PC-3 (cell line): Measurements from ENCODE around the gene LRRC39. TPM values are rescaled to one million over a fixed set of nuclear protein-coding genes. Genes with fewer than 3 reads are reported as not detected.

Source experiments
- ATAC-seq: fragments of 200-7000 bp; cut with Tn5 transposase; 2 replicates; pipeline ENCODE4 v1.9.1; 2020; ENCODE audit warnings: mild to moderate bottlenecking, moderate library complexity
- BruUV-seq: library from RNA; stranded (reverse); fragments of 400-500 nt; replicated peaks from 2 replicates; lab custom pipeline; 2021; lab: Mats Ljungman, UMichigan
- CTCF ChIA-PET: fragments of 300-600 bp; sonication (Branson Sonifier 250); formaldehyde crosslinking; loops from one replicate; lab custom pipeline; 2022; ENCODE audit warnings: antibody characterized with exemption; lab: Charles Lee
- POLR2A ChIA-PET: fragments of 300-600 bp; sonication (Branson Sonifier 250); formaldehyde crosslinking; loops from one replicate; lab custom pipeline; 2022; ENCODE audit warnings: antibody characterized with exemption; ENCODE audit not compliant: unreplicated experiment; lab: Charles Lee
- DNase-seq: peaks from one replicate; pipeline ENCODE4 v3.0.0-alpha.2; 2015
- H2AFZ ChIP-seq: fragments of 300-600 bp; sonication (generic); 2 replicates; pipeline ENCODE4 v1.6.0; 2016; ENCODE audit warnings: antibody characterized with exemption, low read length
- H3F3A ChIP-seq: fragments of 300-600 bp; sonication (generic); one replicate; pipeline ENCODE4 v1.6.0; 2017; ENCODE audit warnings: antibody characterized with exemption, low read length, control low read depth, mild to moderate bottlenecking; ENCODE audit not compliant: unreplicated experiment
- H3K27ac ChIP-seq: fragments of 300-600 bp; sonication (generic); 2 replicates; pipeline ENCODE4 v1.5.1; 2016; ENCODE audit warnings: mild to moderate bottlenecking, low read length
- H3K27me3 ChIP-seq: fragments of 300-600 bp; sonication (generic); 2 replicates; pipeline ENCODE4 v1.6.1; 2016; ENCODE audit warnings: low read length, mixed read lengths
- H3K36me3 ChIP-seq: fragments of 300-600 bp; sonication (generic); 2 replicates; pipeline ENCODE4 v1.6.1; 2016; ENCODE audit warnings: low read depth, mixed run types, low read length, mixed read lengths
- H3K4me1 ChIP-seq: fragments of 300-600 bp; sonication (generic); 2 replicates; pipeline ENCODE4 v1.5.1; 2016; ENCODE audit warnings: low read length; ENCODE audit not compliant: insufficient read depth
- H3K4me2 ChIP-seq: fragments of 300-600 bp; sonication (generic); 2 replicates; pipeline ENCODE4 v1.6.0; 2016; ENCODE audit warnings: low read length
- H3K4me3 ChIP-seq: fragments of 300-600 bp; sonication (generic); 2 replicates; pipeline ENCODE4 v1.5.1; 2016; ENCODE audit warnings: mild to moderate bottlenecking, low read length, mixed read lengths
- H3K79me2 ChIP-seq: fragments of 300-600 bp; sonication (generic); 2 replicates; pipeline ENCODE4 v1.6.1; 2017; ENCODE audit warnings: low read length, mixed read lengths
- H3K9ac ChIP-seq: fragments of 300-600 bp; sonication (generic); 2 replicates; pipeline ENCODE4 v1.6.0; 2016; ENCODE audit warnings: mild to moderate bottlenecking, low read length
- H3K9me2 ChIP-seq: fragments of 300-600 bp; sonication (generic); replicated peaks from 2 replicates; pipeline ENCODE4 v1.6.1; 2016; ENCODE audit warnings: mixed run types, low read length, mixed read lengths
- H3K9me3 ChIP-seq: fragments of 300-600 bp; sonication (generic); 2 replicates; pipeline ENCODE4 v1.6.1; 2016; ENCODE audit warnings: low read length, mixed read lengths
- H4K20me1 ChIP-seq: fragments of 300-600 bp; sonication (generic); 2 replicates; pipeline ENCODE4 v1.6.1; 2016; ENCODE audit warnings: low read length, mixed read lengths
- CTCF ChIP-seq: fragments of 300-600 bp; sonication (generic); conservative IDR thresholded peaks from 2 replicates; pipeline ENCODE4 v1.5.1; 2017; ENCODE audit warnings: antibody characterized with exemption, low read depth, mild to moderate bottlenecking, low read length
- EZH2 ChIP-seq: fragments of 300-600 bp; sonication (generic); IDR thresholded peaks from one replicate; pipeline ENCODE4 v1.6.1; 2017; ENCODE audit warnings: antibody characterized with exemption, mild to moderate bottlenecking, low read length; ENCODE audit not compliant: unreplicated experiment
- EZH2phosphoT487 ChIP-seq: fragments of 300-600 bp; sonication (generic); IDR thresholded peaks from 2 replicates; pipeline ENCODE4 v1.6.1; 2018; ENCODE audit warnings: mild to moderate bottlenecking, antibody characterized with exemption, low read length, borderline replicate concordance
- intact Hi-C: fragments of 100-400 bp; cut with micrococcal nuclease; formaldehyde crosslinking; loops from 2 replicates; pipeline ENCODE4 v1.9.0; 2023
- total RNA-seq: library from RNA; depleted of rRNA; stranded (reverse); fragments of >200 nt; gene quantifications from 2 replicates; pipeline ENCODE4 v1.2.3, GENCODE V29; 2014

The LRRC39 gene
- total RNA-seq, 1 experiment from 2014 or later, result 0.84 TPM

DNA sequence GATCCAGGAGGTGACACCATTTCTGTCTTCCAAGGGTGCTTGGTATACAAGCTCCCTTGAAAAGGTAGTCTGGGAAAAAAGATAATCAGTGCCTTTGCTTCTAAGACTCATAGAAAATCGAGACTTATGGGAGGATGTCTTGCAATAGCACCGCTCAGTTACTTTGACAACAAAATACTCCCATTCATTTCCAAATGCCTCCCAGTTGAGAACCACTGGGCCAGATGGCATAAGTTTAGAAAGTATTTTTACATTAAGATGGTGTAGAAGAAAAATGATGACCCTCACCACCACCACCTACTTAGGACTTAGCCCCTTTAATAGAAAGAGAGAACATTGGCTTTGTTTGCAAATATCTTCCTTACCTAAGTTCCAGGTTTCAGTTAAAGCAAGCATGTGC, 40.5 kb downstream of the LRRC39 start:
- TF ChIP-seq EZH2 (no peak), EZH2phosphoT487 (no peak), CTCF (no peak)
- ChIA-PET CTCF (no interaction called here), POLR2A (no interaction called here)
- no peak overlapping the region for H2AFZ ChIP-seq
- no peak overlapping the region for H3K27ac ChIP-seq
- no peak for DNase-seq
- no peaks in the 10 kb centered on the region for H3F3A ChIP-seq
- no peaks in the 10 kb centered on the region for H3K27me3 ChIP-seq
- no peak overlapping the region for H3K9ac ChIP-seq
- intact Hi-C loops, result no loop called here
- no peak overlapping the region for H3K4me3 ChIP-seq
- peaks cover 7% of the 10 kb centered on the region for H3K4me1 ChIP-seq
- H3K9me3 ChIP-seq, result no peaks in the 10 kb centered on the region
- no peak overlapping the region for H3K4me2 ChIP-seq
- peaks cover 41% of the 10 kb centered on the region for H3K36me3 ChIP-seq
- no TSS peak for BruUV-seq
- no peaks in the 10 kb centered on the region for H4K20me1 ChIP-seq
- H3K9me2 ChIP-seq, result no peaks in the 10 kb centered on the region
- ATAC-seq, result no peak
- H3K79me2 ChIP-seq, result peaks cover 29% of the 10 kb centered on the region

DNA sequence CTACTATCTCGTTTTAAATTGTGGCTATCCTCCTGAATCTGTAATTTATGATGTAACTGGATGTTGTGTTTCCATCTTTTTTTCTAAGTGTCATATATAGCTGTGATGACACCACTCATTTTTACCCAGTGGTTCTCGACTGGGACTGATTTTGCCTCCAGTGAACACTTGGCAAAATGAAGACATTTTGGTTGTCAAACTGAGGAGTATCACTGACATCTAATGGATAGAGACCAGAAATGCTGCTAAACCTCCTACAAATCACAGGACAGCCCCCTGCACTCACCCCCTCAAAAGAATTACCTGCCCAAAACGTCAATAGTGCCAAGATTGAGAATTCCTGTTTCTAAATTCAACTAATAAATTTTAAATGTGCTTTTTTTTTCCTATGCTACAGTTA, 43.2 kb downstream of the LRRC39 start:
- TF ChIP-seq EZH2phosphoT487 (no peak), CTCF (0 out of 2 replicates have a peak, but pooled peaks have one; percentile 19), EZH2 (no peak)
- Histone ChIP-seq H3K27me3 (no peaks in the 10 kb centered on the region), H3K4me3 (peak overlapping the region; percentile 77), H3K36me3 (peaks cover 22% of the 10 kb centered on the region), H3K27ac (no peak overlapping the region), H3K9me2 (no peaks in the 10 kb centered on the region), H2AFZ (no peak overlapping the region), H3F3A (no peaks in the 10 kb centered on the region), H3K79me2 (peaks cover 56% of the 10 kb centered on the region), H3K4me2 (peak overlapping the region; percentile 88), H3K9ac (no peak overlapping the region), H4K20me1 (peaks cover 5% of the 10 kb centered on the region), H3K9me3 (no peaks in the 10 kb centered on the region), H3K4me1 (peaks cover 28% of the 10 kb centered on the region)
- DNase-seq (peak; percentile 10), ATAC-seq (no peak)
- ChIA-PET POLR2A (interaction anchor here (0.6 kb wide), 1 partner anchor 148 kb away, joined by 6 read pairs; no protein-coding TSS in a partner anchor), CTCF (no interaction called here)
- no TSS peak for BruUV-seq
- intact Hi-C loops, result loop anchor here (5.0 kb wide), 4 partner anchors 48 to 328 kb away; partner anchors contain the start of gene CDC14A
